ENCODE results near the gene PDLIM5.

DNA sequence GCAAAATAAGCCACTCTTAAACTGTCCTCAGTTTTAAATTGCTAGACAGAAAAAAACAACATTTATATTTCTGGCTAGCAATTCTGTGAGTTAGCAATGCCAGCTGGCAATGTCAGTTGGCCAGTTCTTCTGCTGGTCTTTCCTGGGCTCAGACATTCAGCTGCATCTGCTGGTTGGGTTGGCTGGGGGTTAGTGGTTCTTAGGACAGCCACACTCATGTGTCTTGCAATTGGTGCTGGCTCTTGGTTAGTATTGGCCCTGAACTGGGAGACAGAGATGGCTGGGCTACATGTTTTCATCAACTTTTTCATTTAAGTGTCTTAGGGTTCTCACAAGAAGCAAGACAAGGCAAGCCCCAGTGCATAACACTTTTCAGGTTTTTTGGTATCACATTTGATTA, 48.0 kb upstream of the PDLIM5 start:
- TF ChIP-seq, protein P1, sequence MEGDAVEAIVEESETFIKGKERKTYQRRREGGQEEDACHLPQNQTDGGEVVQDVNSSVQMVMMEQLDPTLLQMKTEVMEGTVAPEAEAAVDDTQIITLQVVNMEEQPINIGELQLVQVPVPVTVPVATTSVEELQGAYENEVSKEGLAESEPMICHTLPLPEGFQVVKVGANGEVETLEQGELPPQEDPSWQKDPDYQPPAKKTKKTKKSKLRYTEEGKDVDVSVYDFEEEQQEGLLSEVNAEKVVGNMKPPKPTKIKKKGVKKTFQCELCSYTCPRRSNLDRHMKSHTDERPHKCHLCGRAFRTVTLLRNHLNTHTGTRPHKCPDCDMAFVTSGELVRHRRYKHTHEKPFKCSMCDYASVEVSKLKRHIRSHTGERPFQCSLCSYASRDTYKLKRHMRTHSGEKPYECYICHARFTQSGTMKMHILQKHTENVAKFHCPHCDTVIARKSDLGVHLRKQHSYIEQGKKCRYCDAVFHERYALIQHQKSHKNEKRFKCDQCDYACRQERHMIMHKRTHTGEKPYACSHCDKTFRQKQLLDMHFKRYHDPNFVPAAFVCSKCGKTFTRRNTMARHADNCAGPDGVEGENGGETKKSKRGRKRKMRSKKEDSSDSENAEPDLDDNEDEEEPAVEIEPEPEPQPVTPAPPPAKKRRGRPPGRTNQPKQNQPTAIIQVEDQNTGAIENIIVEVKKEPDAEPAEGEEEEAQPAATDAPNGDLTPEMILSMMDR (conservative IDR thresholded peaks at IDR 0.05 in 1 of 2, IDR thresholded peaks at IDR 0.05 in 1 of 2; ENCODE audit: extremely low read depth in 1 of 2, insufficient read depth in 1 of 2, low read depth in 1 of 2, low read length in 2 of 2): no peak
- no peak for TF ChIP-seq EZH2 (IDR thresholded peaks at IDR 0.05; ENCODE audit: borderline replicate concordance, low read length)

Measured in mammary epithelial cell (primary cell).